HCT116 (cell line): ENCODE measurements around the gene HMCN2.

Experiments used
- CEBPB ChIP-seq: IDR thresholded peaks from 2 replicates; pipeline ENCODE4 v1.6.1; 2012; ENCODE audit warnings: low read depth
- EZH2 ChIP-seq: fragments of 200-600 bp; sonication (generic); IDR thresholded peaks from 2 replicates; pipeline ENCODE4 v1.6.1; 2017; ENCODE audit warnings: antibody characterized with exemption, mixed run types
- JUND ChIP-seq: IDR thresholded peaks from 2 replicates; pipeline ENCODE4 v1.6.1; 2012
- POLR2A ChIP-seq: IDR thresholded peaks from 2 replicates; pipeline ENCODE4 v1.7.0; 2011; ENCODE audit warnings: borderline replicate concordance; ENCODE audit not compliant: insufficient read depth, insufficient read length; ENCODE audit errors: extremely low read depth
- POLR2AphosphoS5 ChIP-seq: IDR thresholded peaks from 2 replicates; pipeline ENCODE4 v1.6.1; 2011; ENCODE audit warnings: mild to moderate bottlenecking, low read depth, low read length, moderate library complexity
- RAD21 ChIP-seq: IDR thresholded peaks from 2 replicates; pipeline ENCODE4 v1.6.1; 2012; ENCODE audit warnings: low read depth, mild to moderate bottlenecking
- ZBTB33 ChIP-seq: IDR thresholded peaks from 2 replicates; pipeline ENCODE4 v1.6.1; 2011; ENCODE audit warnings: mild to moderate bottlenecking, low read length, moderate library complexity; ENCODE audit not compliant: insufficient replicate concordance; ENCODE audit errors: extremely low read depth
- ZFX ChIP-seq: fragments of 450-650 bp; IDR thresholded peaks from 2 replicates; pipeline ENCODE4 v1.6.1; 2017
- TF ChIP-seq, protein P1 (sequence below), 3 experiments: fragments of 200-600 bp in 1 of 3; sonication (generic) in 1 of 3; IDR thresholded peaks in 2 of 3; conservative IDR thresholded peaks in 1 of 3; 2 replicates each; pipeline ENCODE4 v1.5.1; 2012 to 2017; ENCODE audit warnings: low read depth in 2 of 3, low read length in 2 of 3, antibody characterized with exemption in 1 of 3, borderline replicate concordance in 1 of 3, control low read depth in 1 of 3, mild to moderate bottlenecking in 1 of 3, mixed read lengths in 1 of 3, mixed run types in 1 of 3, moderate library complexity in 1 of 3; ENCODE audit not compliant: insufficient read depth in 1 of 3
- TF ChIP-seq, protein P2 (sequence below): IDR thresholded peaks from 2 replicates; pipeline ENCODE4 v1.6.1; 2012

DNA sequence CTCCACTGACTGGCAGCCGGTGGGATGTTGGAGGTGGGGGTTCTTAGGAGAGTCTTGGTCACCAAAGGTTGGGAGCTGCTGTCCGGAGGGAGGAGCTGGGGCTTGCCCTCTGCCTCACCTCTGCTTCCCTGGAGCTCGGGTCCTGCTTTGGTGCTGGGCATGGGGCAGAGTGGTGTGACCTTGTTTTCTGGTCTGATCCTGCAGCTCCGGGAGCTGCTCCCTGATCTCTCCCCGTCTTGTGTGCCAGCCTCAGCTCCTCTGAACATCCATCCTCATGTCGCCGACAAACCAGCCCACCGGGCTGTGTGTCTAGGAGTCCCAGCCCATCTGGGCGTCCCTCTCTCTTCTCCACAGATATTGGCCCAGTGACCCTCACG is 18.7 kb downstream of the HMCN2 start:
- no peak for TF ChIP-seq JUND
- TF ChIP-seq, protein P1, sequence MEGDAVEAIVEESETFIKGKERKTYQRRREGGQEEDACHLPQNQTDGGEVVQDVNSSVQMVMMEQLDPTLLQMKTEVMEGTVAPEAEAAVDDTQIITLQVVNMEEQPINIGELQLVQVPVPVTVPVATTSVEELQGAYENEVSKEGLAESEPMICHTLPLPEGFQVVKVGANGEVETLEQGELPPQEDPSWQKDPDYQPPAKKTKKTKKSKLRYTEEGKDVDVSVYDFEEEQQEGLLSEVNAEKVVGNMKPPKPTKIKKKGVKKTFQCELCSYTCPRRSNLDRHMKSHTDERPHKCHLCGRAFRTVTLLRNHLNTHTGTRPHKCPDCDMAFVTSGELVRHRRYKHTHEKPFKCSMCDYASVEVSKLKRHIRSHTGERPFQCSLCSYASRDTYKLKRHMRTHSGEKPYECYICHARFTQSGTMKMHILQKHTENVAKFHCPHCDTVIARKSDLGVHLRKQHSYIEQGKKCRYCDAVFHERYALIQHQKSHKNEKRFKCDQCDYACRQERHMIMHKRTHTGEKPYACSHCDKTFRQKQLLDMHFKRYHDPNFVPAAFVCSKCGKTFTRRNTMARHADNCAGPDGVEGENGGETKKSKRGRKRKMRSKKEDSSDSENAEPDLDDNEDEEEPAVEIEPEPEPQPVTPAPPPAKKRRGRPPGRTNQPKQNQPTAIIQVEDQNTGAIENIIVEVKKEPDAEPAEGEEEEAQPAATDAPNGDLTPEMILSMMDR (IDR thresholded peaks at IDR 0.05 in 2 of 3, conservative IDR thresholded peaks at IDR 0.05 in 1 of 3; ENCODE audit: borderline replicate concordance in 1 of 3, insufficient read depth in 1 of 3, low read depth in 2 of 3, low read length in 2 of 3): no peak
- no peak for TF ChIP-seq POLR2A
- TF ChIP-seq, protein P2, sequence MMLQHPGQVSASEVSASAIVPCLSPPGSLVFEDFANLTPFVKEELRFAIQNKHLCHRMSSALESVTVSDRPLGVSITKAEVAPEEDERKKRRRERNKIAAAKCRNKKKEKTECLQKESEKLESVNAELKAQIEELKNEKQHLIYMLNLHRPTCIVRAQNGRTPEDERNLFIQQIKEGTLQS: no peak
- TF ChIP-seq EZH2: no peak
- TF ChIP-seq POLR2AphosphoS5: no peak
- TF ChIP-seq ZBTB33: no peak
- no peak for TF ChIP-seq ZFX
- TF ChIP-seq CEBPB: no peak
- no peak for TF ChIP-seq RAD21
